HCT116 (cell line): ENCODE data around the gene SH2D6. TPM values are rescaled to one million over a fixed set of nuclear protein-coding genes. Genes with fewer than 3 reads are reported as not detected.

ENCODE experiments used
- EZH2phosphoT487 ChIP-seq: fragments of 200-600 bp; IDR thresholded peaks from 2 replicates; pipeline ENCODE4 v1.6.1; 2018; ENCODE audit warnings: antibody characterized with exemption, borderline replicate concordance
- total RNA-seq: library from RNA; stranded (reverse); gene quantifications from one replicate; pipeline ENCODE4 v1.2.1, GENCODE V29; 2021; ENCODE audit not compliant: unreplicated experiment
- TF ChIP-seq, protein P1 (sequence below): IDR thresholded peaks from 2 replicates; pipeline ENCODE4 v1.6.1; 2012; ENCODE audit warnings: low read depth
- TF ChIP-seq, protein P2 (sequence below): IDR thresholded peaks from 2 replicates; pipeline ENCODE4 v1.6.1; 2011; ENCODE audit warnings: mild to moderate bottlenecking, low read length, moderate library complexity; ENCODE audit not compliant: insufficient replicate concordance; ENCODE audit errors: extremely low read depth

The SH2D6 gene
- total RNA-seq, 1 experiment from 2014 or later, result 2.7 TPM

DNA sequence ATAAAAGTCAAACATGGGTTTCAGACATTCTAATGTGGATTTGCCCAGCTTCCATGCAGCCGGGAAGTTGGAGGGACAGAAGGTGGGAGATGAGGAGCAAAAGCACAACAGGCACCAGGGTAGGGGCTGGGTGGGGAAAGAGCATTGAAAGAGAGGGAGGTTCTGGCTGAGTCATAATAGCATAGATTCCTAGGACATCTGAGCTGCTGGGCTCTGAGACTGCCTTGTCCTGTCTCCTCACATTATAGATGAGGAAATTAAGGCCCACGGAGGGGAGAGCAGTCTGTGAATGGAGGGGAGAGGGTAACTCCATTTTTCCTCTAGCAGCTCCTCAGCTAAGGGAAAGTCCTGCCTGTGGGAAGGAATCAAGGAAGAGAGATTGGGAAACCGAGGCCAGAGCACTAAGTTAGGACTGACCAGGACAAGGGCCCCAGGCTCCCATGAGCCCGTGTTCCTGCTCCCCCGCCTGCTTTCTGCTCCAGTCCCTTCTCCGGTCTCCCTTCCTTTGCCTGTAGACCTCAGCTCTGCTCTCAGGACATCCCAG lies 26.2 kb downstream of the SH2D6 start (continued):
- TF ChIP-seq, protein P1, sequence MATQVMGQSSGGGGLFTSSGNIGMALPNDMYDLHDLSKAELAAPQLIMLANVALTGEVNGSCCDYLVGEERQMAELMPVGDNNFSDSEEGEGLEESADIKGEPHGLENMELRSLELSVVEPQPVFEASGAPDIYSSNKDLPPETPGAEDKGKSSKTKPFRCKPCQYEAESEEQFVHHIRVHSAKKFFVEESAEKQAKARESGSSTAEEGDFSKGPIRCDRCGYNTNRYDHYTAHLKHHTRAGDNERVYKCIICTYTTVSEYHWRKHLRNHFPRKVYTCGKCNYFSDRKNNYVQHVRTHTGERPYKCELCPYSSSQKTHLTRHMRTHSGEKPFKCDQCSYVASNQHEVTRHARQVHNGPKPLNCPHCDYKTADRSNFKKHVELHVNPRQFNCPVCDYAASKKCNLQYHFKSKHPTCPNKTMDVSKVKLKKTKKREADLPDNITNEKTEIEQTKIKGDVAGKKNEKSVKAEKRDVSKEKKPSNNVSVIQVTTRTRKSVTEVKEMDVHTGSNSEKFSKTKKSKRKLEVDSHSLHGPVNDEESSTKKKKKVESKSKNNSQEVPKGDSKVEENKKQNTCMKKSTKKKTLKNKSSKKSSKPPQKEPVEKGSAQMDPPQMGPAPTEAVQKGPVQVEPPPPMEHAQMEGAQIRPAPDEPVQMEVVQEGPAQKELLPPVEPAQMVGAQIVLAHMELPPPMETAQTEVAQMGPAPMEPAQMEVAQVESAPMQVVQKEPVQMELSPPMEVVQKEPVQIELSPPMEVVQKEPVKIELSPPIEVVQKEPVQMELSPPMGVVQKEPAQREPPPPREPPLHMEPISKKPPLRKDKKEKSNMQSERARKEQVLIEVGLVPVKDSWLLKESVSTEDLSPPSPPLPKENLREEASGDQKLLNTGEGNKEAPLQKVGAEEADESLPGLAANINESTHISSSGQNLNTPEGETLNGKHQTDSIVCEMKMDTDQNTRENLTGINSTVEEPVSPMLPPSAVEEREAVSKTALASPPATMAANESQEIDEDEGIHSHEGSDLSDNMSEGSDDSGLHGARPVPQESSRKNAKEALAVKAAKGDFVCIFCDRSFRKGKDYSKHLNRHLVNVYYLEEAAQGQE, result no peak
- TF ChIP-seq, protein P2, sequence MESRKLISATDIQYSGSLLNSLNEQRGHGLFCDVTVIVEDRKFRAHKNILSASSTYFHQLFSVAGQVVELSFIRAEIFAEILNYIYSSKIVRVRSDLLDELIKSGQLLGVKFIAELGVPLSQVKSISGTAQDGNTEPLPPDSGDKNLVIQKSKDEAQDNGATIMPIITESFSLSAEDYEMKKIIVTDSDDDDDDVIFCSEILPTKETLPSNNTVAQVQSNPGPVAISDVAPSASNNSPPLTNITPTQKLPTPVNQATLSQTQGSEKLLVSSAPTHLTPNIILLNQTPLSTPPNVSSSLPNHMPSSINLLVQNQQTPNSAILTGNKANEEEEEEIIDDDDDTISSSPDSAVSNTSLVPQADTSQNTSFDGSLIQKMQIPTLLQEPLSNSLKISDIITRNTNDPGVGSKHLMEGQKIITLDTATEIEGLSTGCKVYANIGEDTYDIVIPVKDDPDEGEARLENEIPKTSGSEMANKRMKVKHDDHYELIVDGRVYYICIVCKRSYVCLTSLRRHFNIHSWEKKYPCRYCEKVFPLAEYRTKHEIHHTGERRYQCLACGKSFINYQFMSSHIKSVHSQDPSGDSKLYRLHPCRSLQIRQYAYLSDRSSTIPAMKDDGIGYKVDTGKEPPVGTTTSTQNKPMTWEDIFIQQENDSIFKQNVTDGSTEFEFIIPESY, result no peak
- no peak for TF ChIP-seq EZH2phosphoT487
